Fibroblast of the aortic adventitia (primary cell): ENCODE results near the gene HAUS7. TPM values are rescaled to one million over a fixed set of nuclear protein-coding genes. Genes with fewer than 3 reads are reported as not detected.

Experiments
- DNase-seq: peaks from one replicate; pipeline ENCODE4 v3.0.0-alpha.2; 2010; ENCODE audit warnings: low read depth
- H3K4me3 ChIP-seq: 2 replicates; pipeline ENCODE4 v1.5.1; 2011; ENCODE audit warnings: low read depth, mild to moderate bottlenecking, control low read depth, low read length, moderate library complexity
- total RNA-seq: library from RNA; depleted of rRNA; stranded (reverse); fragments of >200 nt; gene quantifications from 2 replicates; pipeline ENCODE4 v1.2.3, GENCODE V29; 2012; ENCODE audit warnings: low replicate concordance
- TF ChIP-seq, protein P1 (sequence below): IDR thresholded peaks from 2 replicates; pipeline ENCODE4 v1.5.1; 2011; ENCODE audit warnings: mild to moderate bottlenecking, low read length, control low read depth, inconsistent platforms; ENCODE audit not compliant: insufficient read depth

HAUS7 gene
- total RNA-seq, 1 donor = 16.4 TPM

DNA sequence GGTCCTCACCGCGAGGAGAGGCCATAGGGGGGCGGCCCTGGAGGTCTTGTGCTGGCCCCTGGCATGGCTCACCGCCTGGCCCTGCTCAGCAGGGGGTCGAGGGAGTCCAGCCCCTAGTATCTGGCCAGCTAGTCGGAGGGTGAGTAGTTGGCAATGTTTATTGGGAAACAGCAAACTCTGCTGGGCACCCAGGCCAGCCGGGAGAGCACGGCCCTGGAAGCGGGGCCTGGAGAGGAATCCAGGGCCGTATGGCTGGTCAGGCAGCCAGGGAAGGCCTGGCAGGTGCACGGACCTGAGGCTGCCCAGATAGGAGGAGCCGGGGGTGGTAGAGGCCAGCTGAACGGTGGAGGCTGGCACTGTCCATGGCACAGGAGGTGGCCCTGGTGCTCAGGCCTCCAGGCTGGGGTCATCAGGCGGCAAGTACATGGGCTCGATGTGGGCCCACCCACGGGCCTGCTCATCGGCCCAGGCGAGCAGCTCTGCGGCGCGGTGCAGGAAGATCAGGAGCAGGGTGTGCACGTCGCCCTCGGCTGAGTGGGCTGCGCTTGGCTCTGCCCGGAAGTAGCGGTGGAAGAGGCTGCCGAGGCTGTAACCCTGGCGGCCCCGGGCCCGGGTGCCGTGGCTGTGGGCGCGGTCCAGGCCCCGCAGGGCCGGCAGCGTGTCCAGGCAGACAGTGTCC is 25.9 kb downstream of the HAUS7 start:
- TF ChIP-seq, protein P1, sequence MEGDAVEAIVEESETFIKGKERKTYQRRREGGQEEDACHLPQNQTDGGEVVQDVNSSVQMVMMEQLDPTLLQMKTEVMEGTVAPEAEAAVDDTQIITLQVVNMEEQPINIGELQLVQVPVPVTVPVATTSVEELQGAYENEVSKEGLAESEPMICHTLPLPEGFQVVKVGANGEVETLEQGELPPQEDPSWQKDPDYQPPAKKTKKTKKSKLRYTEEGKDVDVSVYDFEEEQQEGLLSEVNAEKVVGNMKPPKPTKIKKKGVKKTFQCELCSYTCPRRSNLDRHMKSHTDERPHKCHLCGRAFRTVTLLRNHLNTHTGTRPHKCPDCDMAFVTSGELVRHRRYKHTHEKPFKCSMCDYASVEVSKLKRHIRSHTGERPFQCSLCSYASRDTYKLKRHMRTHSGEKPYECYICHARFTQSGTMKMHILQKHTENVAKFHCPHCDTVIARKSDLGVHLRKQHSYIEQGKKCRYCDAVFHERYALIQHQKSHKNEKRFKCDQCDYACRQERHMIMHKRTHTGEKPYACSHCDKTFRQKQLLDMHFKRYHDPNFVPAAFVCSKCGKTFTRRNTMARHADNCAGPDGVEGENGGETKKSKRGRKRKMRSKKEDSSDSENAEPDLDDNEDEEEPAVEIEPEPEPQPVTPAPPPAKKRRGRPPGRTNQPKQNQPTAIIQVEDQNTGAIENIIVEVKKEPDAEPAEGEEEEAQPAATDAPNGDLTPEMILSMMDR = no peak
- H3K4me3 ChIP-seq = no peak overlapping the region
- no peak for DNase-seq

DNA sequence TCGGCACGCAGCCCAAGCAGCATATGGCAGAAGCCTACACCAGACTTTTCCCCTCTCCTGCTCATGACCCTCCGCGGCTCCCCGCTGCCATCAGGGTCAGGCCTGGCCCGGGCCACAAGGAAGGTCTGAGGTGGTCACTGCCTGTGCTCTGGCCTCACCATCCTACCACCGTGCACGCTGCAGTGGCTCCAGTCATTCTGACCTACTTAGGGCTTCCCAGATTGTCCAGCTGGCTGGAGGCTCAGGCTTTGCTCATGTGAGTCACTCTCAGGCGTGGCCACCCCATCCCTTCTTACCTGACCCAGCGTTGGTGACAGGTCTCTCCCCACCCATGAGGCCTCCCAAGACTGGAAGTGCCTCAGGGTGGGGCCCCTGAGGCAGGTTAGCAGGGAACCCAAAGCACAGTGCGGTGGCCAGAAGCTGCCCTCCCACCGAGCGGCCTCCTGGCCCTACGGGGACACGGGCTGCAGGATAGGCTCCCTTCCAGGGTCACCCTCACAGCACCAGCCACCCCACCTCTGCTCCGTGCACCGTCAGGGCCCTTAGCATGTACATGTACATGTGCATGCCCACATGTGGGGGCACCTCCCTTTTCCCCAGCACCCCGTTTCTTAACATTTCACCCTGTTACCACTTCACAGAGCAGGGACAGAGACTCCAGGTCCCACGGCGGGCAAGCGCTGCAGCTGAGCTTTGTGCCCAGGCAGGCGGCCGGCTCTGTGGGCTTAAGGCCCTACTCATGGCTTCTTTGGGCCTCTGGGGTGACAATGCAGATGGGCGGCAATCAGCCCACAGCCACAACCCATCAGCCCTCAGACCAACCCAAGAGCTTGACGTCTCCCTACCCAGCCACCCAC is 26.7 kb downstream of the HAUS7 start:
- TF ChIP-seq, protein P1 = no peak
- no peak for DNase-seq
- H3K4me3 ChIP-seq = no peak overlapping the region

DNA sequence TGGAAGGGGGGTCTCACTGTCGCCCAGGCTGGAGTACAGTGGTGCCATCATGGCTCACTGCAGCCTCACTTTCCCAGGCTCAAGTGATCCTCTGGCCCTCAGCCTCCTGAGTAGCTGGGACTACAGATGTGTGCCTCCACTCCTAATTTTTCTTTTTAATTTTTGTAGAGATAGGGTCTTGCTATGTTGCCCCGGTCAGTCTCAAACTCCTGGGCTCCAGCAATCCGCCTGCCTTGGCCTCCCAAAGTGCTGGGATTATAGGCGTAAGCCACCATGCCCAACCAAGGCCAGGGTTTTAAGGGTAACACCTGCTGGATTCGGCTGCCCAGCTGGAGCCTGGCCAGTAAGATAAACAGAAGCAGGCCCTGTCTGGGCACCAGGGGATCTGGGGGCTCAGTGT is 27.9 kb downstream of the HAUS7 start:
- no peak for DNase-seq
- H3K4me3 ChIP-seq = no peak overlapping the region
- TF ChIP-seq, protein P1 = no peak

DNA sequence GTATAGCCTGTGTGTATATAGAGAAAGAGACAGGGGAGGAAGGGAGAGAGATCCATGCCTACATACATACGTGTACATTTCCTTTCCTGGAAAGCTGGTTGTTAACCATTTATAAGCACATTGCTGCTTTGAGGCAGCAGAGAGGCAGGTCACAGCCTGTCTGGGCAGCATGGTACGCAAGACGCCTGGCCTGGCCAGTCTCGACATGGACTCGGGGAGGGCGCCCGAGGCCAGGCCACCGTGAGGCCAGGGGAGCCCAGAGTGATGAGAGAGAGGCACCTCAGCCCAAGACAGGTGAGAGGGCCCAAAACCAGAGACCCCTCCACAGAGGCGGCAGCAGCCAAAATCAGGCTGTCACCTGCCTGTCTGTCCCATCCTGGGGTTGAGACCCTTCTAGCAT is 28.4 kb downstream of the HAUS7 start:
- DNase-seq = no peak
- H3K4me3 ChIP-seq = no peak overlapping the region
- TF ChIP-seq, protein P1 = no peak

DNA sequence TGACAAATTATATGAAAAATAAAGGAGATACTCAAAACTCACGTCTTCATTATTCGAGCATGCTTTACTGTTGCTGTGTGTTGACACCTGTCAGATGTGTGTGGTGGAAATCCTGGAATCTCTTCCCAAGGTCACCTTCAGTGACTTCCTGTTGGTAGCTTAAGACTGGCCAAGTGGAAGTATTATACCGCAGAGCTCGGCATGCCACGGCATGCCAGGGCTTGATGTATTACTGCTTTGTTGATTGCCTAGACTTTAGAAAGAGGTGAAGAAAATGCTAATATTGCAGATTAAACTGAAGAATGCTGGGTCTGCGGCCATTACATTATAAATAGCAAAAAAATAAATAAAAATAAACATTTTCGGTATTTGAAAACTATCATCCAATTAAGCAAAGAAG is 29.1 kb downstream of the HAUS7 start:
- no peak for DNase-seq
- no peak overlapping the region for H3K4me3 ChIP-seq
- TF ChIP-seq, protein P1 = no peak

DNA sequence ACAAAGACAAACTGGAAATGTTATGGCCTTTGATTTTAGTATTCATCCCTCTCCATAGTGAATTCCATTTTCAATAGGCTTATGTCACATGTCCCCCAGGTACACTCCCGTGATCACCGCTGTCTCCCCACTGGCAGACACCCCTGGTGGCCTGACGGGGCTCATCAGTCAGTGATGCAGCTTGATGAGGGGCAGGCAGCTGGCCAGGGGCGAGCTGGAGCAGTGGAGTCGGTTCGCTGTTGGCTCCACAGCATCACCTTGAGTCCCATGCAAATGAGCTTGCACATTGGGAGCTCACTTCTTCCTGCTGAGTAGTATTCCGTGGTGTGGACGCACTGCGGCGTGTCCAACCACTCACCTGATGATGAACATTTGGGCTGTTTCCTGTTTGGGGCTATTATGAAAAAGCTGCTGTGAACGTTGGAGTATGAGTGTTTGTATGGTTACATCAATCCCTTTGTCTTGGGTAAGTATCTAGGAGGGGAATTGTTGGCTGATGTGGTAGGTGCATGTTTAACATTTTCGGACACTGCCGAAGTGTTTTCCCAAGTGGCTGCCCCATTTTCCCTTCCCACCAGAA is 29.7 kb downstream of the HAUS7 start:
- no peak overlapping the region for H3K4me3 ChIP-seq
- TF ChIP-seq, protein P1 = no peak
- DNase-seq = no peak
